Subcutaneous adipose tissue (tissue), 4 donors: ENCODE measurements around the gene TNIK. TPM values are rescaled to one million over a fixed set of nuclear protein-coding genes. Genes with fewer than 3 reads are reported as not detected.

Experiments
- CTCF ChIP-seq: fragments of 450-650 bp; IDR thresholded peaks from one replicate; pipeline ENCODE4 v1.5.1; 2016; ENCODE audit warnings: low read depth, mild to moderate bottlenecking, control low read depth, antibody characterized with exemption, moderate library complexity
- total RNA-seq, 4 donors: library from RNA; depleted of rRNA; stranded (reverse); fragments of >200 nt; gene quantifications; one replicate each; pipeline ENCODE4 v1.1.0, GENCODE V29; 2016

TNIK gene
- total RNA-seq, 4 donors from 2014 or later = 1.5 to 11.7 (median 1.9) TPM

GRCh38 chr3:171113716-171114115, 346.5 kb downstream of the TNIK start:
- TF ChIP-seq CTCF = no peak

- TF ChIP-seq CTCF = no peak
These were observed 349.5 kb downstream of the TNIK start for GRCh38 chr3:171110715-171111114.

- no peak for TF ChIP-seq CTCF
These were observed 352.1 kb downstream of the TNIK start for GRCh38 chr3:171108066-171108465.

GRCh38 chr3:171103185-171103584, 357.0 kb downstream of the TNIK start:
- TF ChIP-seq CTCF = no peak

- no peak for TF ChIP-seq CTCF
These were observed 358.1 kb downstream of the TNIK start for GRCh38 chr3:171101982-171102641.

- no peak for TF ChIP-seq CTCF
These were observed 360.3 kb downstream of the TNIK start for GRCh38 chr3:171099911-171100310.

GRCh38 chr3:171095063-171095462, 365.1 kb downstream of the TNIK start:
- TF ChIP-seq CTCF = no peak
